Measurements from ENCODE around the gene PLA2G4F.
A peak's percentile ranks its signal among the peaks of the same experiment; 100 is the strongest.

PLA2G4F gene

DNA sequence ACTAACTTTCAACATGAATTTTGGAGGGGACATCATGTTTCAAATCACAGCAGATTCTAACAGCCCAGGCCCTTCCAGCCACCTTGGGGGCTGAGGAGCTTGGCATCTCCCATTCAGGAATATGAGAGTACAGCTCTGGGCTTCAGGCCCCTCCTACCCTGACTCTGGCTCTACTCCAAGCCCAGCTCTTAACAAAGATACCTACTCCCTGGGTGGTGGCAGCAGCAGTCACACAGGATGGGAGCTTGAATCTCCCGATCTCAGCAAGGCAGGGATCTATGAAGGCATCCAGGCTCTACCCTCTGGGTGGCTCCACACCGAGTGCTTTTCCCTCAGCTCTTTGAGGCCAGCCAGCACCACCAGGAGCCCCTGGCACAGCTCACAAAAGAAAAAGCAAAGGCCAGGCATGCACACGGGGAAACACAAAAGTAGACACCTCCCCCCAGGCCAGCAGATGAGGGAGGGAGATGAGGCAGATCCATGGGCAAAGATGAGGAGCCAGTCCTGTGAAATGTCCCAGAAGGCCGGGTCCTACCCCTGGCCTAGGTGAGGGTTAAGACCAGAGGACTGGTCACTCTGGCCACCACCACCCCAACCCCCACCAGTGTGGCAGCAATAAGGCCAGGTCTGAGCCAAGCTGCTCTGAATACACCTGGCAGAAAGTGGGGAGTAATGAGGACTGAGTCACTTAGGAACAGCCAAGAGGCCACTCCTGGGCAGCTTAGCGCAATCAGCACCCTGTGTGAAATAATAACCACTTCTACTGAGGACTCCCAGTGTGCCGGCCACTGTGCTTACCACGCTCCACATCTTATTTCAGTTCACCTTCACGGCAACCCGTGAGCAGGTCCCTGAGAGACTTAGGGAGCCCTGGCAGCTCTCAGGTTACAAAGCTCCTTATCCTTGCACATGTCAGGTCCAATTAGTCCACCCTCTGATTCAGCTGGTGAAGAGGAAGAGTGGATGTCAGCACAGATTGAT is 24.3 kb downstream of the PLA2G4F start:
- DNase-seq (ENCODE audit: low spot score) = no peak

DNA sequence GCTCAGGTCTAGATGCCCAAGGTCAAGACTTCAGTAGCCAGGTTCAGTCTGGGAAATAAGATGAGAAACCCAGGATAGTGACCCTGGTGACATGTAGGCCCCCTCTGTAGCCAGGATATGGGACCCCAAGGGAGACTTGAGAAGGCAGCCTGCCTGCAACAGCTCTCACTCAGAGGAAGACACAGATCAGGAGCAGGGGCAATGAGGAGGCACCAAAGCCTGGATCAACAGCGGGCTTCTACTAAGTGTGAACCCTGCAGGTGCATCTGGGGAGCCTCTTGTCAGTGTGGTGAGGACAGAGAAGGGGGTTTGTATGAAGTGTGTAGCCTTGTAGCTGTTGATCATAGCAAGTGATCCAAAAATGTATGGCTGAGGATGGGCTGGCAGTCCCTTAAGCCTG is 25.4 kb downstream of the PLA2G4F start:
- DNase-seq (ENCODE audit: low spot score) = no peak

DNA sequence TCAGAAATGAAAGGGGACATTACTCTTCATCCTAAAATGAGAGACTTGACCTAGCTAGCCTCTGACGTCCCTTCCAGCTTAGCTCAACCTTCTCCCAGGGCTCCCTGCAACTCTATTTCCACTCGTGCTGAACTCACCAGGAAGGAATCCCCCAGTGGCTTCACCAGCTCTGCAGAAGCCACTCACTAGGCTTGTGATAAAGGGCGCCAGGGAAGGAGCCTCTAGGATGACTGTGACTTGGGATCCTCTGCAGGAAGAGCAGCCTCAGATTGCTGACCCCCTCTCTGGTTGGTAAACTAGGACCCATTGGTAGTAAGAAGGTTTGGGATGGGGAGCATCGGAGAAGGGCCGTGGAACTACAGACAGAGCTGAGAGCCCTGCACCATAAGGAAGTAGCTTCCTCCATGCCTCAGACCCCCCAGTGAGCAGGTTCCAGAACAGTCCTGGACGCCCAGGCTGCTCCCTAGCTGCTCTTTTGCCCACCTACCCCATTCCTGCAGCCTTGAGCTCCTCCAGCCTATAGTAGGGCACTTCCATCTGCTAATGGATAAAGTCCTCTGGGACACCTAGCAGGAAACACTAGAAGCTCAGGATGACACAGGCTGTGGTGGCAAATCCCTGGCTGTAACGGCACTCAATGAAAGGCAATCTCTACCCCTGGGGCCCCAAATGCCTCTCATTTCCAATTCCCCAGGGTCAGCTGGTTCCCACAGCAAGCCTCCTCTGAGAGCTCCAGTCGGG is 26.0 kb downstream of the PLA2G4F start:
- no peak for DNase-seq (ENCODE audit: low spot score)

DNA sequence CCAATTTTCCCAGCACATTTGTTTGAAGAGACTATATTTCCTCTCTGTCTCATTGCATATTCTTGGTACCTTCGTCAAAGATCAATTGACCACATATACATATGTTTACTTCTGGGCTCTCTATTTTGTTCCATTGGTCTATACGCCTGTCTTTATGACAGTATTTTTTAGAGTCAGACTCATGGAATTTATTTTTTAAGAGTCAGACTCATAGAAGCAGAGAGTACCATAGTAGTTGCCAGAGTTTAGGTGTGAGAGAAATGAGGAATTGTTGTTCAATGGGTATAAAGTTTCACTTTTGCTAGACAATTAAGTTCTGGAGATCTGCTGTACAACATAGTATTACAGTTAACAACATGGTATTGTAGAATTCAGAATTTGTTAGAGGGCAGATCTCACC is 27.1 kb downstream of the PLA2G4F start:
- no peak for DNase-seq (ENCODE audit: low spot score)

DNA sequence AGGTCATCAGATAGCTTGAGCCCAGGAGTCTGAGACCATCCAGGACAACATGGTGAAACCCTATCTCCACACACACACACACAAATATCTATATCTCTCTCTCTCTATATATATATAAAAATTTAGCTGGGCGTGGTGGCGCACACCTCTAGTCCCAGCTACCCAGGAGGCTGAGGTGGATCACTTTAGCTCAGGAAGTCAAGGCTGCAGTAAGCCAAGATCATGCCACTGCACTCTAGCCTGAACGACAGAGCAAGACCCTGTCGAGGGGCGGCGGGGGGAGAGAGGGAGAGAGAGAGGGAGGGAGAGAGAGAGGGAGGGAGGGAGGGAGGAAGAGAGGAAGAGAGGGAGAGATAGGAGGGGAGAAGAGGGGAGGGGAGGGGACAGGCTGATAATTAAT is 28.0 kb downstream of the PLA2G4F start:
- DNase-seq (ENCODE audit: low spot score) = no peak

DNA sequence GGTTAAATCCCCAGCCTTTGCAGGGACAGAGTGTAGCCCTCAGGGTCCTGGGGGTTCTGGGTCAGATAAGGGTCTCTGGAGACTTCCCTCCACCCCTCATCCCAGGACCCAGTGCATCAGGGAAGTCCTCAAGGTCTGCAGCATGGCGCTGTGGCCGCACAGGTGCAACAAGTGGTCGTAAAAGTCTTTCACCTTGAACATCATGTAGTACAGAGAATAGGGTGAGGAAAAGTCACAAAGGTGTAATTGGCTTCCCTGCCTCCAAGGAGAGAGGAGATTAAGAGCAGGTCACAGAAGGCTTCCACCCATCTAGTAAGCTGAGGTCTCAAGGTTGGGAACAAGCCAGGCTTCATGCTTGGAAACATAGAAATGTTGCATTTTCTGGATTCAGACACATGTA is 32.9 kb downstream of the PLA2G4F start:
- DNase-seq (ENCODE audit: low spot score) = no peak

DNA sequence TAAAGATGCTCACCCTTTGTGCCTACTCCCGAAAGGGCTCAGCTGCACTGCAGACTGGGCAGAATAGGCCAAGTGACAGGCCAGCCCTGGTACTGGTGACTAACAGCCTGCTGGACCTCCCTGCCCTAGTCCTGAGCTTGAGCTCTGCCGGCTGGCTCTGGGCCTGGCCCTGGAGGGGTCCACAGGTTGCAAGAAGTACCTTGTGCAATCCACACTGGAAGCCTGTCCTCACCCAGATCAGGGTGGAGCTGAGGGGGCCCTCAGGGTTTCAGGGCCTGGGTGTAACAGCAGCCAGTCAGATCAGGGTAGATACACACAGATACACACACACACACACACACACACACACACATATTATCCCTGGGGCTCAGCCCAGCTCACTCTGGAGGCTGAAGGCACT is 34.8 kb downstream of the PLA2G4F start:
- no peak for DNase-seq (ENCODE audit: low spot score)

DNA sequence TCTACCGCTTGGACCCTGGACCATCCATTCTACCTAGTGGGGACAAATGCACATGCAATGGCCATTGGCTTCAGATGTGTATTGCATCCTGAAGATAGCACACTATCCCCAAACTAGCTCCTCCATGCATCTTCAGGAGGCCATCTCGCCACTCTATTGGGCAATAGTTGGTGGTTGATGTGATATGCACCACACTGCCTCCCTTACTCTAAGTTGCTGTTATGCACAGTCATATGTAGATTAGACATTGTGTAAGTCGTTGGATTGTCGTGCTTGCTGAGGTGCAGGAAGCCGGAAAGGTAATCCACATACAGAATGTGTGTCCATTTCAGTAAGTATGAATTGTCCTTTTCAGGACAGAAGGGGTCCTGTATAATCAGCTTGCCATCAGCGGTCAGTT is 35.4 kb downstream of the PLA2G4F start:
- no peak for DNase-seq (ENCODE audit: low spot score)

DNA sequence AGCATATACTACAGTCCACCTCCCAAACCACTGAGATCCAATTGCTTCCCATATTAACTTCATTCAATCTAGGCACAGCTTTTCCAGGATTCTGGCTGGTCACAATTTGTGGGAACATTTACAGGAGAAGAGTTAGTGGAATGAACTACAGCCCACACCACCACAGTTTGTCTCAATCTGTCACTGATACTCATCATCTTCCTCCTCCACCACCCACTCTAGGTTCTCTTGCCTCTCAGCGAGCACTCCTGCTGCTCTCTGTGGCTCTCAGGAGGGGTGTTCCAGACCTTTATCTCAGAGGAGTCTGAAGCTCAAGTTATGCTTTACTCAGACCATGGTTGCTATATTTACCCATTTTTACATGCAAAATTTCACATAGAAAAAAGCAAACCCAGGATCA is 36.2 kb downstream of the PLA2G4F start:
- DNase-seq (ENCODE audit: low spot score) = no peak

DNA sequence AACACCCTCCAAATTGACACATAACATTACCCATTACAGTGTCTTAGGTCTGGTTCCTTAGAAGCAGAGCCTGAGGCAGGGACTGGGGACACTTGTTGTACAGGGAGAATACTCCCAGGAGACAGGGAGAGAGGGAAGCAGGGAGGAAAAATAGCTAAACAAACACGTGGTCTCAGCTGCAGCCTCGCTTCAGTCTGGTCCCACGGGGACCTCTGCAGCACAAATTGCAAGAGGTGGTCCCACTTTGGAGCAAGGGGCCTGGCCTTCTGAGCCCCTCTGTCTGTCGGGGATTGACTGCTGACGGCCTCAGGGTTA is 37.0 kb downstream of the PLA2G4F start:
- no peak for DNase-seq (ENCODE audit: low spot score)

DNA sequence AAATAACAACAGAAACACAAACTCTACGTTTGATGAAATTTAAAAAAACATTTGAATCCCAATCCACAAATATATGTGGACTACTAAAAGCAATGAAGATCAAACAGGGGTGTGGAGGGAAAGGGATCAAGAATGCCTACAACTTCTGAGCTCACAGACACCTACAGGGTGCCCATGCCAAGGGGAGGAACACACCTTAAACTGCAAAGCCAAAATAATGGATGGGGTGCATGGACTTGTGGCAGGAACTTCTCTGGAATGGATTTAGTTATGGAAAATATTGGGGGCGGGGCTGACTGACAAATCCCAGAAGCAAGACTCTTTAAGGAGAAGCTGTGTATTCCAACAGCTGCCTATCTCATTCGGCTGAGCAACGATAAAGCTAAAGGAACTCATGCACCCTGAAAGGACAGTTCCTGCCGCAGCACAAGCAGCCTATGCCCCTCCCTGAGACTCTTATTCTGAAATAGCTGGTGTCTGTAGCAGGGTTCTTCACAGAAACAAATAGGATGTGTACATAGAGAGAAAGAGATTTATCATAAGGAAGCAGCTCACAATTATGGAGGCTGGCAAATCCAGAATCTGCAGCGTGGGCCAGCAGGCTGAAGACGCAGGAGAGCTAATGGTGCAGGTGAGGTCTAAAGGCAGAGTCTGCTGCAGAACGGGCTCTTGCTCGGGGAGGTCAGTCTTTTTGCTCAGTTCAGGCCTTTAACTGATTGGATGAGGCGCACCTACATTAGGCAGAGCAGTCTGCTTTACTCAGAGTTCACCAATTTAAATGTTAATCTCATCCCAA is 37.6 kb downstream of the PLA2G4F start:
- DNase-seq (ENCODE audit: low spot score) = no peak

DNA sequence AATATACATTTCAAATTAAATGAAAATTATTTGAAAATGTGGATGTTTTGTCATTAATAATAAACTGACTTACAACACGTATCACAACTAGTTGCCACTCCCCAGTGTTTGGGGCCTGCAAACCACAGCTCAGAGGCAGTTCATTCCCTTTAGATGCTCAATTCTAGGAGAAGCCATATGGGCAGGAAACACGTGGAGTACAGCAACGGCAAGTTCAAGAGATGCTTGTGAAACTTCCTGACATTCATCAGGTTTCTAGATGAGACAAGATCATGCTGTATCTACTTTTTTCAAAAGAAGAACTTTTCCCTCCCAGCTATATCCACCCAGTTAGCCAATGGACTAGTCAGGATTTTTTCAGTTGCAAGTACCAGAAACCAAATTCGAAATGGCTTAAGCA is 44.5 kb downstream of the PLA2G4F start:
- DNase-seq (ENCODE audit: low spot score) = no peak

DNA sequence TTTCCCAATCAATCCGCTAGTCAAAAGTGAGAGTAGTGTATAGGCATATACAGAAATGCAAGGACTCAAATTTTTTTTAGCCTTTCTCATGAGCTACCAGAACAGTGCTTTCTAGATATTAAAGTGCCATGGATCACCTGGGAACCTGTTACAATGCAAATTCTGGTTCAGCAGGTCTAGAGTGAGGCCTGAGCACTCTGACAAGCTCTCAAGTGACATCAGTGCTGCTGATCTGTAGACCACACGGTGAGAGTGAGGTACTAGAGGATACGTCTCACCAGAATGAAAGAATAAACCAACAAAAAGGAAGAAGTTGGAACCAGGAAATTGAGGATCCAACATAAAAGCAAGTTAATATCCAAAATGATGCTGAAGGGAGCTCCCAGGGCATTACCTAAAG is 46.1 kb downstream of the PLA2G4F start:
- no peak for DNase-seq (ENCODE audit: low spot score)

DNA sequence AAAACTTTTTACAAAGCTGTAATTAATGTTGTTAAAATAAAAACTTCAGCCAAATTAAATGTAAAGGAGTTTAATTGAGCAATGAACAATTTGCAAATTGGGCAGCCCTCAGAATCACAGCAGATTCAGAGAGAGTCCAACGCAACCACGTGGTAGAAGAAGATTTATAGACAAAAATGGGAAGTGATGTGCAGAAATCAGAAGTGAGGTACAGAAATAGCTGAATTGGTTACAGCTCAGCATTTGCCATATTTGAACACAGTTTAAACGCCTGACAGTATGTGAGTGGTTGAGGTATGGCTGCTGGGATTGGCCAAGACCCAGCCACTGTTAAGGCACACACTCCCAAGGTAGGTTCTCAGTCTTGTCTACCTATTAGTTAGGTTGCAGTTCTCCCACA is 47.6 kb downstream of the PLA2G4F start:
- DNase-seq (ENCODE audit: low spot score) = no peak

DNA sequence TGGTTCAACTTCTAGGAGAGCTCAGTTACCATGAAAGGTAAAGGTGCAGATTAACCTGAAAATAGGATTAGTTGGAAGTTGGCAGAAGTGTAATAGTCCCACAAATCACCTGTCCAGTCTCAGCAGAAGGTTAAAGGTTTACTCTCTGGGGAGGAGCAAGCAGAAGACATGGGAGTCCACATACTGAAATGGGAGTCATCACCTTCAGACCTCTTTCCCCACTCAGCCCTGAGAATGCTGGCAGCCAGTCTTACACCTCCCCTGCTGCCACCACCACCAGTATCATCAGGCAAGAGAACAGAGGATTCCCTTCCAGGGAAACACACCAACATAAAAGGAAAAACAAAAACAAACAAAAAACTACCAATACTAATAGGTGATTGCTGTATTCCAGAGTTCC is 48.2 kb downstream of the PLA2G4F start:
- no peak for DNase-seq (ENCODE audit: low spot score)

DNA sequence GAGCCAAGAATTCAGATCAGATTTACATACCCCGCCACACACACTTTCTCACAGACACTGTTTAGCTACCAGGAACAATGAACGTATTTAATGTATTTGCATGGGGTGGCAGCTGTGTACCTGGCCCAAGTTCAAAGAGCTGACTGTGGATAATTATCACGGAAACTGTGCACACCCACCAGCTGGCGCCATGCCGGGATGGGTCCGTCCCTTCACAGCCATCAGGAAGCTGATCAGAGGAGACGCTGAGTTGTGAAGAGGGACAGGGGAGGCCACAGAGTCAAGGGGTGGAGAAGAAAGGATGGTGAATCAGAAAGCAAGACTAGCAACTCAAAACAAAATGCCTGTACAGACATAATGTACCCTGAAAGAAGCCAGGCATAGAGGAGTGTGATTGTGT is 49.0 kb downstream of the PLA2G4F start:
- no peak for DNase-seq (ENCODE audit: low spot score)

DNA sequence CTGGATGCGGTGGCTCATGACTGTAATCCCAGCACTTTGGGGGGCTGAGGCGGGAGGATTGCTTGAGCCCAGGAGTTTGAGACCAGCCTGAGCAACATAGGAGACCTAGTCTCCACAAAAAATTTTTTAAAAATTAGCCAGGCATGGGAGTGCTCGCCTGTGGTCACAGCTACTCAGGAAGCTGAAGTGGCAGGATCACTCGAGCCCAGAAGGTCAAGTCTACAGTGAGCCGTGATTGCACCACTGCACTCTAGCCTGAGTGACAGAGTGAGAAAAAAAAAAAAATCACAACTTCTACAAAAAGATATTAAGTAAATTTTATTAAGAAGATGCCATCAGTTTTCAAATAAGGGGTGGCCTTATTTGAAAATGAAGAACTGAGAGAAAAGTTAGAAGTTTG is 50.1 kb downstream of the PLA2G4F start:
- DNase-seq (ENCODE audit: low spot score) = no peak

DNA sequence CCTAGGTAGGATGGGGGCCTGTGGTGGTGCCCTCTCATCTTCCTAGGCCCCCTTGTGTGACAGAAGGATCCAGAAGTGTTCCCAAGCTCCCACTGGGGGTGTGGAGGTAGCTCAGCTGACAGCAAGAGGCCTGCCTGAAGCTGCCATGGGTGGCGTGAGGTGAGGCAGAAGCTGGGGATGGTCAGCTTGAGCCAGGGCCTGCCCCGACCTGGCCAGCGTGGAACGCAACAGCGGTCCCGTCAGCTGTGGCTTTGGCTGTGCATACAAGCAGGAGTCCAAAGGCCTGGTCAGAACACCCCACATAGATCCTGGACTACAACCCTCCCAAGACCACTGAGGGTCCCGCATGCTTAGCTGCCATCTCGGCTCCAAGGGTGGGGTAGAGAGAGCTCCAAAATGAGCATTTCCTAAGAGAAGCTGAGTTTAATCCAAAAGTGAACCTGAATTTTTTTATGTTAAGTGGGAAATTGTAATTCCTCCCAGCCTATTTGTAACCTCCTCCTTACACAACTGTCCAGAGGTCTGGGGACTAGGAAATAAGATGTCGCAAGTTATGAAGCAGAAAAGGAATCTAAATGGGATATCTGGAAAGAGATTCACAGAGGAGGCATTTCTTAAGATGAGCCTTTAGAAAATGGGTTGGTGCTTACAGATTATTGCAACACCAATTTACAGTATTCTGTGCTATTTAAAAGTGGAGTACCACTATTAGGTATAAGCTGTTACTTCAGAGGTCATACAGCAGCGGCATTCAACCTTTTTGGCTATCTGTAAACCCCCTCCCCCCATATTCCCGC is 52.1 kb downstream of the PLA2G4F start:
- peak; percentile 44 for DNase-seq (ENCODE audit: low spot score)

DNA sequence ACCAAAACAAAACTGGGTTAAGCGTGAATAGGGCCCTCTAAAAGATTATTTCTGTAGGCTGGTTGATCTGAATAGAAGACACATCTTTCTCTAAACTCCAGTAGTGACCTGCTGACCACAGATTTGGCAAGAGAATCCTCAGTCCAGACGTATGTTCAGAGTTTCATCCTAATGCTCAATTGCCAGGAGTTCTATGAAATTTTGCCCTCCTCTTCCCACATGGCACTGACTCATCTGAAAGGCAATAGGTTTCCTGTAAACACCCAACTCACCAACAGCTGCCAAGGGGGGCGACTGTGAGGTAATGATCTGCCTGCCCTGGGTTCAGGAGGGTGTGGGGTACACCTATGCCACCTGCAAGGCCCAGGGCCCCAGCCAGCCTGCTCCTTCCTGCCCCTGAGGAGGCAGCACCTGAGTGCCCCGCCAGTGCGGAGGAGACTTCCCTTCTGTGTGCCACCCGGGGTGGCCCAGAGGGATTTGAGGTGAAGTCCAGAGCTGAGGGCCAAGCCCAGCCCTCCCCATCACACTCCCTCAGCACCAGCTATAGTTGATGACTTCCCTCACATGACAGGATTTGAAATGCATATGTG is 53.7 kb downstream of the PLA2G4F start:
- peak; percentile 30 for DNase-seq (ENCODE audit: low spot score)

DNA sequence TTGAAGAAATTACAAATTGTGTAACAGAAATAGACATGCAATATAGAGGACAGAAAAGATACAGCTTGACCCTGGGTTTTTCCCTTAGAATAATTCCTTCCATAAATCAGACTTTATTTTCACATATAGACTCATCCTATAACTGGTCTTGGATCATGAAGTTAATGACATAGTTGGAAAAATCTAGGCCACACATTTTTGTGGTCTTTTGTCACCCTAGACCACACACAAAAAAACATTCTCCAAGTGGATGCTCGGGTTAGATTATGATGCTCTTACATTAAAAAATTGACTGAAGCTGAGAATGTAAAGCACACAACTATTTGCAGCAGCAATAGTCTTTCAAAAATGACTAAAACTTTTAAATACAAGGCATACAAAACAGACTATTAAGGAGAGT is 54.6 kb downstream of the PLA2G4F start:
- no peak for DNase-seq (ENCODE audit: low spot score)

DNA sequence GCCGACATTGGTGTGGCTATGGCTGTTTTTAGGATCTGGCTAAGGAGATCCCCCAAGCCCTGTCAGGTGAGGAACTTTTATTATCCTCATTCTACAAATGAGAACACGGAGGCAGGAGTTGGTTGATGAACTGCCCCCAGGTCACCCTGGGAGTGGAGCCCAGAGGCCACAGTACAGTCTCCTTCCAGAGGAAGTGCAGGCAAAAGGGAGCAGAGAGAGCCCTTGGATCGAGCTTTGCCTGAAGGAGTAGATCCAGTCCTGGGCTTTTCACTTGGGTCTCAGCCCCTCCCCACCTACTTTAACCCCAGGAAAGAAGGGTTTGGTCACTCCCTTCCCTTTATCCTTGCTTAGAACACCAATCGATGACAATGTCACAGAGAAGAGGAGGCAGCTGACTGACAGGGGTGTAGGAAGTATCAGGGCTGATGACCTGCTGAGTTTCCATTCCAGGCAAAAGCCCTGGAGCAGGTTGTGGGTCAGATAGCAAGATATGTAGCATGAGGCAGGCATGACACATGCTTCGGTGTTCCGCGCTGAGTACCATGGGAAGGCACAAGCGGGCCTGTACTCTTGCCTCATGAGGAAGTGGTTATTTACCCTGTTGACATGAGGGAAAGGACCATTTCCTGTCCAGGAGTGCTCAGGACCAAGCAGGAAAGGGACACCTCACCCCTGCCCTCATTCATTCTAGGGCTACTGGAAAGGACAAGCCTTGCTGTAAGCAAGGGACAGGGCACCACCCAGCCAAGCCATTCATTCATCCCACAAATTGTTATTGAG is 56.2 kb downstream of the PLA2G4F start:
- no peak for DNase-seq (ENCODE audit: low spot score)

Data from GM03348 (cell line).